ENCODE data around the gene PHETA2.

GRCh38 chr22:42069801-42070516 is 4.1 kb upstream of the PHETA2 start:
- TF ChIP-seq EZH2 (IDR thresholded peaks at IDR 0.05; ENCODE audit: low read depth), result no peak
- TF ChIP-seq, protein P1, sequence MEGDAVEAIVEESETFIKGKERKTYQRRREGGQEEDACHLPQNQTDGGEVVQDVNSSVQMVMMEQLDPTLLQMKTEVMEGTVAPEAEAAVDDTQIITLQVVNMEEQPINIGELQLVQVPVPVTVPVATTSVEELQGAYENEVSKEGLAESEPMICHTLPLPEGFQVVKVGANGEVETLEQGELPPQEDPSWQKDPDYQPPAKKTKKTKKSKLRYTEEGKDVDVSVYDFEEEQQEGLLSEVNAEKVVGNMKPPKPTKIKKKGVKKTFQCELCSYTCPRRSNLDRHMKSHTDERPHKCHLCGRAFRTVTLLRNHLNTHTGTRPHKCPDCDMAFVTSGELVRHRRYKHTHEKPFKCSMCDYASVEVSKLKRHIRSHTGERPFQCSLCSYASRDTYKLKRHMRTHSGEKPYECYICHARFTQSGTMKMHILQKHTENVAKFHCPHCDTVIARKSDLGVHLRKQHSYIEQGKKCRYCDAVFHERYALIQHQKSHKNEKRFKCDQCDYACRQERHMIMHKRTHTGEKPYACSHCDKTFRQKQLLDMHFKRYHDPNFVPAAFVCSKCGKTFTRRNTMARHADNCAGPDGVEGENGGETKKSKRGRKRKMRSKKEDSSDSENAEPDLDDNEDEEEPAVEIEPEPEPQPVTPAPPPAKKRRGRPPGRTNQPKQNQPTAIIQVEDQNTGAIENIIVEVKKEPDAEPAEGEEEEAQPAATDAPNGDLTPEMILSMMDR (conservative IDR thresholded peaks at IDR 0.05), result no peak

All from PC-9 (cell line).